Esophagus muscularis mucosa (tissue), 4 donors: ENCODE measurements around the gene KISS1. TPM values are rescaled to one million over a fixed set of nuclear protein-coding genes. Genes with fewer than 3 reads are reported as not detected.

Experiments
- DNase-seq: peaks from one replicate; pipeline ENCODE4 v3.0.0-alpha.2; 2017; ENCODE audit errors: extremely low spot score
- H3K27ac ChIP-seq, 4 donors: fragments of 200-600 bp; sonication (generic); replicated peaks in 1 of 4; 1 replicate in 3 of 4; 2 replicates in 1 of 4; pipeline ENCODE4 v1.5.1; 2016 to 2019; ENCODE audit warnings: mild to moderate bottlenecking in 1 of 4
- H3K27me3 ChIP-seq, 4 donors: fragments of 200-600 bp; sonication (generic); one replicate each; pipeline versions ENCODE4 v1.5.1 to v1.6.0; 2016 to 2019
- H3K36me3 ChIP-seq, 4 donors: fragments of 200-600 bp; sonication (generic); one replicate each; pipeline ENCODE4 v1.5.1; 2016 to 2019
- H3K4me1 ChIP-seq, 4 donors: fragments of 200-600 bp; sonication (generic); one replicate each; pipeline ENCODE4 v1.5.1; 2016 to 2019
- H3K4me3 ChIP-seq, 4 donors: fragments of 200-600 bp; sonication (generic); 1 replicate in 2 of 4; 2 replicates in 2 of 4; pipeline ENCODE4 v1.5.1; 2016 to 2019; ENCODE audit warnings: mild to moderate bottlenecking in 4 of 4, moderate library complexity in 1 of 4
- H3K9me3 ChIP-seq, 4 donors: fragments of 200-600 bp; sonication (generic); 1 replicate in 3 of 4; 2 replicates in 1 of 4; pipeline ENCODE4 v1.5.1; 2016 to 2019
- CTCF ChIP-seq, 3 experiments: fragments of 200-600 bp in 2 of 3; fragments of 450-650 bp in 1 of 3; sonication (generic) in 2 of 3; IDR thresholded peaks; one replicate each; pipeline ENCODE4 v1.5.1; 2017 to 2019; ENCODE audit warnings: antibody characterized with exemption in 3 of 3, mild to moderate bottlenecking in 2 of 3, moderate library complexity in 1 of 3
- EP300 ChIP-seq: sonication (generic); formaldehyde crosslinking; IDR thresholded peaks from one replicate; pipeline ENCODE4 v1.6.1; 2017; ENCODE audit warnings: antibody characterized with exemption
- POLR2A ChIP-seq: fragments of 450-650 bp; IDR thresholded peaks from one replicate; pipeline ENCODE4 v1.6.1; 2017; ENCODE audit warnings: antibody characterized with exemption, moderate library complexity, mild to moderate bottlenecking, low read depth
- POLR2AphosphoS5 ChIP-seq, 2 donors: sonication (generic); formaldehyde crosslinking; IDR thresholded peaks; one replicate each; pipeline ENCODE4 v1.6.1; 2017; ENCODE audit warnings: antibody characterized with exemption in 2 of 2
- WGBS: methylation state at CpG from one replicate; pipeline ENCODE4 v1.1.5; 2018; 5-methylcytosine and 5-hydroxymethylcytosine counted together
- intact Hi-C: fragments of 100-400 bp; cut with DNase I; formaldehyde crosslinking; loops from one replicate; pipeline ENCODE4 v1.15.1; 2023
- total RNA-seq, 4 donors: library from RNA; depleted of rRNA; stranded (reverse); fragments of >200 nt; gene quantifications; one replicate each; pipeline versions ENCODE4 v1.1.0 to v1.2.1, GENCODE V29; 2016

KISS1 gene
- total RNA-seq, 4 donors from 2014 or later = not detected

GRCh38 chr1:204213668-204214662 is 17.7 kb upstream of the KISS1 start, which contains the start of gene GOLT1A:
TSS of gene GOLT1A (minus strand) at chr1:204213988. CDS start at chr1:204213906, 82 bp downstream.
- peaks cover 5 to 10% (median 10%) of the 10 kb centered on the region in 4 donors for H3K4me1 ChIP-seq
- intact Hi-C loops = loop anchor here (2.0 kb wide), 1 partner anchor 149 kb away; no protein-coding TSS in a partner anchor
- no peak for TF ChIP-seq EP300
- peak; percentile 51 to 61 (median 58) for TF ChIP-seq CTCF (IDR thresholded peaks at IDR 0.05)
- WGBS = 14% methylated on average over 27 of the region's 41 CpGs
- peak within 1 kb of the TSS in 3 of 4 donors; percentile 22 to 45 (median 27) for H3K4me3 ChIP-seq
- H3K27me3 ChIP-seq = peaks cover 0 to 54% (median 3%) of the 10 kb centered on the region in 4 donors
- no peaks in the 10 kb centered on the region for H3K9me3 ChIP-seq
- no peaks in the 10 kb centered on the region for H3K36me3 ChIP-seq
- H3K27ac ChIP-seq = no peak within 1 kb of the TSS
- no peak for DNase-seq

- Histone ChIP-seq H3K27me3 (peaks cover 0 to 47% (median 3%) of the 10 kb centered on the region in 4 donors), H3K9me3 (no peaks in the 10 kb centered on the region), H3K36me3 (no peaks in the 10 kb centered on the region), H3K27ac (no peak overlapping the region), H3K4me3 (no peak overlapping the region), H3K4me1 (peaks cover 5 to 10% (median 10%) of the 10 kb centered on the region in 4 donors)
- TF ChIP-seq POLR2AphosphoS5 (IDR thresholded peaks at IDR 0.05) = no peak
- TF ChIP-seq POLR2A = no peak
- TF ChIP-seq EP300 = no peak
- no peak for TF ChIP-seq CTCF (IDR thresholded peaks at IDR 0.05)
- intact Hi-C loops = no loop called here
- WGBS = 96% methylated on average over 3 of the region's 3 CpGs
- no peak for DNase-seq
These were observed 16.4 kb upstream of the KISS1 start for GRCh38 chr1:204212715-204213114.

GRCh38 chr1:204211046-204211445 is 14.8 kb upstream of the KISS1 start:
- H3K27ac ChIP-seq = no peak overlapping the region
- H3K4me1 ChIP-seq = peaks cover 5 to 19% (median 13%) of the 10 kb centered on the region in 4 donors
- intact Hi-C loops = no loop called here
- peaks cover 0 to 44% (median 5%) of the 10 kb centered on the region in 4 donors for H3K27me3 ChIP-seq
- DNase-seq = no peak
- TF ChIP-seq POLR2A = no peak
- TF ChIP-seq POLR2AphosphoS5 (IDR thresholded peaks at IDR 0.05) = no peak
- TF ChIP-seq CTCF (IDR thresholded peaks at IDR 0.05) = no peak
- TF ChIP-seq EP300 = no peak
- 84% methylated on average over 7 of the region's 7 CpGs for WGBS
- H3K36me3 ChIP-seq = no peaks in the 10 kb centered on the region
- no peaks in the 10 kb centered on the region for H3K9me3 ChIP-seq
- H3K4me3 ChIP-seq = no peak overlapping the region

- H3K27ac ChIP-seq = no peak overlapping the region
- H3K27me3 ChIP-seq = peaks cover 0 to 51% (median 6%) of the 10 kb centered on the region in 4 donors
- H3K36me3 ChIP-seq = no peaks in the 10 kb centered on the region
- no peaks in the 10 kb centered on the region for H3K9me3 ChIP-seq
- intact Hi-C loops = loop anchor here (5.0 kb wide), 2 partner anchors 45 to 345 kb away; partner anchors contain the start of gene SNRPE
- WGBS = 72% methylated on average over 3 of the region's 13 CpGs
- peaks cover 0 to 8% (median 3%) of the 10 kb centered on the region in 4 donors for H3K4me1 ChIP-seq
- H3K4me3 ChIP-seq = no peak overlapping the region
- TF ChIP-seq CTCF (IDR thresholded peaks at IDR 0.05) (peak; percentile 65 to 91 (median 75)), POLR2A (no peak), POLR2AphosphoS5 (IDR thresholded peaks at IDR 0.05) (no peak), EP300 (no peak)
- DNase-seq = no peak
These were observed 10.9 kb upstream of the KISS1 start for GRCh38 chr1:204207136-204207616.
